ENCODE measurements around the gene SLC26A11.
"Not testable (repeated sequence)": the region's sequence is repeated elsewhere in the genome, so short reads cannot be mapped to it uniquely, and the experiment has no call there.

The SLC26A11 gene

DNA sequence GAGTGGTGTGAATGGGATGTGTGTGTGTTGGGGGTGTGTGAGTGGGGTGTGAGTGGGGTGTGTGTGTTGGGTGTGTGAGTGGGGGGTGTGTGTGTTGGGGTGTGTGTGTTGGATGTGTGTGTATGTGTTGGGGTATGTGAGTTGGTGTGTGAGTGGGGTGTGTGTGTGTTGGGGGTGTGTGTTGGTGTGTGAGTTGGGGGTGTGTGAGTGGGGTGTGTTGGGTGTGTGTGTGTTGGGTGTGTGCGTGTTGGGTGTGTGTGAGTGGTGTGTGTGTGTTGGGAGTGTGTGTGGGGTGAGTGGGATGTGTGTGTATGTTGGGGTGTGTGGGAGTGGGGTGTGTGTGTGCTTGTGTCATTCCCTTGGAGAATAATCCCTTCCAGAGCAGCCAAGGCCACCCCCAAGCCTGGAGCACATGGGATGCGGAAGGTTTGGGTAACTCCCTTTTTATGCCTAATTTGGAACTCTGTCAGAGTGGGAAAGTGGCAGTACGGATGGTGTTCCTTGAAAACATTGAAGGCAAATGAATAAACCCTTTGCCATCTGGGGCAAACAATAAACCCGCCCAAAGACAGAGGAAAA is 54.7 kb downstream of the SLC26A11 start:
- no peak for DNase-seq (ENCODE audit: extremely low spot score)
- TF ChIP-seq L3MBTL2 (conservative IDR thresholded peaks at IDR 0.05) (no peak), SP1 (IDR thresholded peaks at IDR 0.05) (no peak), LEF1 (IDR thresholded peaks at IDR 0.05; ENCODE audit: borderline replicate concordance) (no peak), FOXA1 (IDR thresholded peaks at IDR 0.05) (no peak), FOXM1 (IDR thresholded peaks at IDR 0.05; ENCODE audit: borderline replicate concordance) (no peak), TARDBP (IDR thresholded peaks at IDR 0.05) (0 out of 2 replicates have a peak, but pooled peaks have one; percentile 28), ARNT (IDR thresholded peaks at IDR 0.05) (no peak)
- TF ChIP-seq, protein P1, sequence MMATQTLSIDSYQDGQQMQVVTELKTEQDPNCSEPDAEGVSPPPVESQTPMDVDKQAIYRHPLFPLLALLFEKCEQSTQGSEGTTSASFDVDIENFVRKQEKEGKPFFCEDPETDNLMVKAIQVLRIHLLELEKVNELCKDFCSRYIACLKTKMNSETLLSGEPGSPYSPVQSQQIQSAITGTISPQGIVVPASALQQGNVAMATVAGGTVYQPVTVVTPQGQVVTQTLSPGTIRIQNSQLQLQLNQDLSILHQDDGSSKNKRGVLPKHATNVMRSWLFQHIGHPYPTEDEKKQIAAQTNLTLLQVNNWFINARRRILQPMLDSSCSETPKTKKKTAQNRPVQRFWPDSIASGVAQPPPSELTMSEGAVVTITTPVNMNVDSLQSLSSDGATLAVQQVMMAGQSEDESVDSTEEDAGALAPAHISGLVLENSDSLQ (IDR thresholded peaks at IDR 0.05) = no peak
- CTCF ChIA-PET = no interaction called here
- POLR2A ChIA-PET = no interaction called here

DNA sequence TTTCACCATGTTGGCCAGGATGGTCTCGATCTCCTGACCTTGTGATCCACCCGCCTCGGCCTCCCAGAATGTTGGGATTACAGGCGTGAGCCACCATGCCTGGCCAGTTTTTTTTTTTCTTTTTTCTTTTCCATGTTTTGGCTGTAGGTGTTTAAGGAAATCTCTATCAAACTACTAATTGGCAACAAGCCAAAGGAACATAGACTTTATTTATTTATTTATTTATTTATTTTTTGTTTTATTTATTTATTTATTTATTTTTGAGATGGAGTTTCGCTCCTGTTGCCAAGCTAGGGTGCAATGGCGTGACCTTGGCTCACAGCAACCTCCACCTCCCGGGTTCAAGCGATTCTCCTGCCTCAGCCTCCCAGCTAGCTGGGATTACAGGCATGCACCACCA is 55.6 kb downstream of the SLC26A11 start:
- POLR2A ChIA-PET; CTCF ChIA-PET; DNase-seq (ENCODE audit: extremely low spot score): not testable (repeated sequence)

- CTCF ChIA-PET = no interaction called here
- POLR2A ChIA-PET = no interaction called here
- TF ChIP-seq ARNT (IDR thresholded peaks at IDR 0.05) = no peak
- TF ChIP-seq NFRKB (IDR thresholded peaks at IDR 0.05) = no peak
- no peak for TF ChIP-seq L3MBTL2 (conservative IDR thresholded peaks at IDR 0.05)
- TF ChIP-seq, protein P1 (IDR thresholded peaks at IDR 0.05) = no peak
- TF ChIP-seq SUZ12 (IDR thresholded peaks at IDR 0.05) = no peak
- no peak for TF ChIP-seq HDGF (IDR thresholded peaks at IDR 0.05; ENCODE audit: borderline replicate concordance)
- TF ChIP-seq BHLHE40 (IDR thresholded peaks at IDR 0.05; ENCODE audit: borderline replicate concordance) = no peak
- TF ChIP-seq ELF4 (IDR thresholded peaks at IDR 0.05) = no peak
- no peak for TF ChIP-seq CTBP1 (IDR thresholded peaks at IDR 0.05; ENCODE audit: borderline replicate concordance)
- TF ChIP-seq FOXM1 (IDR thresholded peaks at IDR 0.05; ENCODE audit: borderline replicate concordance) = no peak
- TF ChIP-seq FOXA1 (IDR thresholded peaks at IDR 0.05) = no peak
- no peak for TF ChIP-seq ZNF384 (IDR thresholded peaks at IDR 0.05)
- TF ChIP-seq SP1 (IDR thresholded peaks at IDR 0.05) = no peak
- no peak for TF ChIP-seq LEF1 (IDR thresholded peaks at IDR 0.05; ENCODE audit: borderline replicate concordance)
- no peak for TF ChIP-seq FOXK2 (IDR thresholded peaks at IDR 0.05)
- no peak for TF ChIP-seq TARDBP (IDR thresholded peaks at IDR 0.05)
- no peak for DNase-seq (ENCODE audit: extremely low spot score)
Observed at GRCh38 chr17:80277751-80278671, 57.8 kb downstream of the SLC26A11 start.

DNA sequence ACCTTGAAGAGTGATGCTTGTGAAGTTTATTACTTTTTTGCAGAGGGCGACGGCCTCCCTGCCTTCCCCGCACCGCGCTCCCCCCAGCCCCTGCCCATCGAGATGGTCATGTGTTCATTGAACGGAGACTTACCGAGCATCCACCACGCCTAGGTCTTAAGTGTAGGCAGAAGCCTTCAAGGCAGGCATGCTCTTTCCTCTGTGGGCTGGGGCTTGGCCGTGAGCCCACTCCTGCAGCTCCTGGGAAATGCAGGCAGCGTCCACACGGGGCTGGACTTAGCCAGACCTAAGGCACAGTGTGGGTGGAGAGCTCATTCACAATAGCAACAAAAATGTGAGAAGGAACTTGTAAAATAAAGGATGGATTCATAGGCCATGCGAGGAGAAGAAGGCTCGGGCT is 59.7 kb downstream of the SLC26A11 start:
- POLR2A ChIA-PET = no interaction called here
- DNase-seq (ENCODE audit: extremely low spot score) = no peak
- CTCF ChIA-PET = no interaction called here
- TF ChIP-seq HDGF (IDR thresholded peaks at IDR 0.05; ENCODE audit: borderline replicate concordance) = no peak
- no peak for TF ChIP-seq NFRKB (IDR thresholded peaks at IDR 0.05)
- no peak for TF ChIP-seq ARNT (IDR thresholded peaks at IDR 0.05)
- TF ChIP-seq L3MBTL2 (conservative IDR thresholded peaks at IDR 0.05) = no peak
- TF ChIP-seq FOXM1 (IDR thresholded peaks at IDR 0.05; ENCODE audit: borderline replicate concordance) = no peak
- no peak for TF ChIP-seq SUZ12 (IDR thresholded peaks at IDR 0.05)
- TF ChIP-seq BHLHE40 (IDR thresholded peaks at IDR 0.05; ENCODE audit: borderline replicate concordance) = no peak
- TF ChIP-seq SP1 (IDR thresholded peaks at IDR 0.05) = no peak
- no peak for TF ChIP-seq FOXA1 (IDR thresholded peaks at IDR 0.05)
- TF ChIP-seq LEF1 (IDR thresholded peaks at IDR 0.05; ENCODE audit: borderline replicate concordance) = no peak
- TF ChIP-seq, protein P1 (IDR thresholded peaks at IDR 0.05) = no peak
- TF ChIP-seq FOXK2 (IDR thresholded peaks at IDR 0.05) = no peak
- no peak for TF ChIP-seq ELF4 (IDR thresholded peaks at IDR 0.05)
- TF ChIP-seq CTBP1 (IDR thresholded peaks at IDR 0.05; ENCODE audit: borderline replicate concordance) = no peak
- TF ChIP-seq ZNF384 (IDR thresholded peaks at IDR 0.05) = no peak
- TF ChIP-seq TARDBP (IDR thresholded peaks at IDR 0.05) = no peak

DNA sequence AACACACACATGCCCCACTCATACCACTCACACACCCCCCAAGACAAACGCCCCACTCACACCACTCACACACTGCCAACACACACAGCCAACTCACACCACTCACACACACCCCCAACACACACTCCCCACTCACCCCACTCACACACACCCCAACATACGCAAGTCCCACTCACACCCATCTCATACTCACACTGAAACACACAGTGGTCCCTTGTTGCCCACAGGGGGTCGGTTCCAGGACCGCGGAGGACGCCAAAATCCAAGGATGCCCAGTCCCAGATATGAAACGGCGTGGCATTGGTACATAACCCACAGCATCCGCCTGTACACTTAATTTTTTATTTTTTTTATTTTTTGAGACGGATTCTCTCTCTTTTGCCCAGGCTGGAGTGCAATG is 61.3 kb downstream of the SLC26A11 start:
- no peak for DNase-seq (ENCODE audit: extremely low spot score)
- CTCF ChIA-PET = no interaction called here
- POLR2A ChIA-PET = no interaction called here
- TF ChIP-seq SP1 (IDR thresholded peaks at IDR 0.05) (no peak), FOXM1 (IDR thresholded peaks at IDR 0.05; ENCODE audit: borderline replicate concordance) (no peak), NFRKB (IDR thresholded peaks at IDR 0.05) (no peak), ZNF384 (IDR thresholded peaks at IDR 0.05) (no peak), FOXA1 (IDR thresholded peaks at IDR 0.05) (no peak), L3MBTL2 (conservative IDR thresholded peaks at IDR 0.05) (no peak), LEF1 (IDR thresholded peaks at IDR 0.05; ENCODE audit: borderline replicate concordance) (no peak), SUZ12 (IDR thresholded peaks at IDR 0.05) (no peak), ARNT (IDR thresholded peaks at IDR 0.05) (no peak), CTBP1 (IDR thresholded peaks at IDR 0.05; ENCODE audit: borderline replicate concordance) (no peak), TARDBP (IDR thresholded peaks at IDR 0.05) (no peak), HDGF (IDR thresholded peaks at IDR 0.05; ENCODE audit: borderline replicate concordance) (no peak), ELF4 (IDR thresholded peaks at IDR 0.05) (no peak), FOXK2 (IDR thresholded peaks at IDR 0.05) (no peak), BHLHE40 (IDR thresholded peaks at IDR 0.05; ENCODE audit: borderline replicate concordance) (no peak)
- TF ChIP-seq, protein P1 (IDR thresholded peaks at IDR 0.05) = no peak

Measured in HEK293T (cell line).